Liver (tissue), 9 donors: ENCODE results near the gene SRGAP1. TPM values are rescaled to one million over a fixed set of nuclear protein-coding genes. Genes with fewer than 3 reads are reported as not detected.

Source experiments
- DNase-seq: peaks from one replicate; pipeline ENCODE4 v3.0.0-alpha.2; 2017; ENCODE audit warnings: low spot score
- H3K27ac ChIP-seq, 2 donors: one replicate each; pipeline ENCODE4 v1.7.0; 2013; ENCODE audit warnings: inconsistent platforms in 2 of 2, low read length in 2 of 2, control low read depth in 1 of 2, low read depth in 1 of 2, mild to moderate bottlenecking in 1 of 2
- H3K27me3 ChIP-seq, 4 donors: one replicate each; pipeline versions ENCODE4 v1.6.1 to v1.7.0; 2013; ENCODE audit warnings: low read length in 3 of 4, inconsistent platforms in 1 of 4, mild to moderate bottlenecking in 1 of 4, moderate library complexity in 1 of 4; ENCODE audit not compliant: control insufficient read depth in 4 of 4, insufficient read depth in 4 of 4
- H3K36me3 ChIP-seq, 4 donors: one replicate each; pipeline versions ENCODE4 v1.6.1 to v1.7.0; 2013; ENCODE audit warnings: low read length in 3 of 4, mild to moderate bottlenecking in 3 of 4, low read depth in 1 of 4, moderate library complexity in 1 of 4; ENCODE audit not compliant: control insufficient read depth in 4 of 4, insufficient read depth in 3 of 4
- H3K4me1 ChIP-seq, 4 donors: one replicate each; pipeline versions ENCODE4 v1.6.1 to v1.7.0; 2013; ENCODE audit warnings: low read length in 3 of 4, mild to moderate bottlenecking in 3 of 4, moderate library complexity in 1 of 4; ENCODE audit not compliant: control insufficient read depth in 4 of 4, insufficient read depth in 4 of 4
- H3K4me3 ChIP-seq, 3 donors: one replicate each; pipeline versions ENCODE4 v1.6.1 to v1.7.0; 2013; ENCODE audit warnings: low read length in 3 of 3, control low read depth in 1 of 3, low read depth in 1 of 3, mild to moderate bottlenecking in 1 of 3
- H3K9ac ChIP-seq, 2 donors: one replicate each; pipeline ENCODE4 v1.7.0; 2013; ENCODE audit warnings: low read length in 2 of 2, mild to moderate bottlenecking in 2 of 2, moderate library complexity in 2 of 2, control low read depth in 1 of 2, low read depth in 1 of 2
- H3K9me3 ChIP-seq, 4 donors: one replicate each; pipeline versions ENCODE4 v1.6.1 to v1.7.0; 2013; ENCODE audit warnings: low read length in 3 of 4; ENCODE audit not compliant: control insufficient read depth in 4 of 4
- EGR1 ChIP-seq, 2 donors: IDR thresholded peaks; 2 replicates each; pipeline ENCODE4 v1.6.1; 2016 to 2018; ENCODE audit warnings: antibody characterized with exemption in 2 of 2, low read depth in 2 of 2
- FOXA1 ChIP-seq: IDR thresholded peaks from 2 replicates; pipeline ENCODE4 v1.6.1; 2016; ENCODE audit warnings: antibody characterized with exemption
- FOXA2 ChIP-seq: IDR thresholded peaks from 2 replicates; pipeline ENCODE4 v1.6.1; 2016; ENCODE audit warnings: antibody characterized with exemption
- HNF4A ChIP-seq, 2 donors: conservative IDR thresholded peaks; 2 replicates each; pipeline ENCODE4 v1.6.1; 2016; ENCODE audit warnings: antibody characterized with exemption in 2 of 2, mild to moderate bottlenecking in 2 of 2
- HNF4G ChIP-seq: IDR thresholded peaks from 2 replicates; pipeline ENCODE4 v1.6.1; 2016; ENCODE audit warnings: antibody characterized with exemption
- JUND ChIP-seq, 2 donors: IDR thresholded peaks; 2 replicates each; pipeline ENCODE4 v1.6.1; 2016; ENCODE audit warnings: antibody characterized with exemption in 2 of 2
- NR2F2 ChIP-seq: IDR thresholded peaks from 2 replicates; pipeline ENCODE4 v1.6.1; 2016; ENCODE audit warnings: antibody characterized with exemption
- RAD21 ChIP-seq, 2 donors: IDR thresholded peaks; 2 replicates each; pipeline ENCODE4 v1.6.1; 2016; ENCODE audit warnings: antibody characterized with exemption in 2 of 2, mild to moderate bottlenecking in 2 of 2
- RXRA ChIP-seq, 2 donors: IDR thresholded peaks; 2 replicates each; pipeline ENCODE4 v1.6.1; 2017 to 2018; ENCODE audit warnings: antibody characterized with exemption in 2 of 2, mild to moderate bottlenecking in 1 of 2
- TAF1 ChIP-seq: conservative IDR thresholded peaks from 2 replicates; pipeline ENCODE4 v1.6.1; 2016; ENCODE audit warnings: antibody characterized with exemption, mild to moderate bottlenecking
- YY1 ChIP-seq: IDR thresholded peaks from 2 replicates; pipeline ENCODE4 v1.6.1; 2016; ENCODE audit warnings: antibody characterized with exemption, mild to moderate bottlenecking
- WGBS: extraction: QIAGEN DNeasy Blood & Tissue Kit; methylation state at CpG from one replicate; pipeline ENCODE4 v1.1.7; 2013; 5-methylcytosine and 5-hydroxymethylcytosine counted together
- polyA plus RNA-seq, 2 donors: library from polyadenylated mRNA; stranded (reverse) in 1 of 2; unstranded in 1 of 2; fragments of 200-250 nt in 1 of 2; fragments of >200 nt in 1 of 2; fragmentation: Nextera tagmentation in 1 of 2; extraction: Ambion mirVana in 1 of 2; gene quantifications; one replicate each; pipeline versions ENCODE4 v1.2.1 to v1.2.3, GENCODE V29; 2013 to 2015
- total RNA-seq, 2 donors: library from RNA; depleted of rRNA; stranded (reverse); fragments of >200 nt; gene quantifications; one replicate each; pipeline ENCODE4 v1.2.3, GENCODE V29; 2014
- TF ChIP-seq, protein P1 (sequence below): IDR thresholded peaks from 2 replicates; pipeline ENCODE4 v1.6.1; 2016; ENCODE audit warnings: antibody characterized with exemption
- TF ChIP-seq, protein P2 (sequence below): IDR thresholded peaks from 2 replicates; pipeline ENCODE4 v1.6.1; 2016; ENCODE audit warnings: antibody characterized with exemption
- TF ChIP-seq, protein P3 (sequence below): IDR thresholded peaks from 2 replicates; pipeline ENCODE4 v1.6.1; 2016; ENCODE audit warnings: antibody characterized with exemption
- TF ChIP-seq, protein P4 (sequence below): fragments of 150-350 bp; IDR thresholded peaks from 2 replicates; pipeline ENCODE4 v1.5.1; 2017; ENCODE audit warnings: improper control_type of control experiment, low read depth, low read length; ENCODE audit not compliant: missing input control
- donor health status: healthy.
- donor health status: healthy.
- donor health status: healthy.
- donor health status: healthy.
- donor health status: healthy.

Gene SRGAP1
- total and polyA plus RNA-seq, 4 donors = 0.28 to 1.3 (median 0.85) TPM

DNA sequence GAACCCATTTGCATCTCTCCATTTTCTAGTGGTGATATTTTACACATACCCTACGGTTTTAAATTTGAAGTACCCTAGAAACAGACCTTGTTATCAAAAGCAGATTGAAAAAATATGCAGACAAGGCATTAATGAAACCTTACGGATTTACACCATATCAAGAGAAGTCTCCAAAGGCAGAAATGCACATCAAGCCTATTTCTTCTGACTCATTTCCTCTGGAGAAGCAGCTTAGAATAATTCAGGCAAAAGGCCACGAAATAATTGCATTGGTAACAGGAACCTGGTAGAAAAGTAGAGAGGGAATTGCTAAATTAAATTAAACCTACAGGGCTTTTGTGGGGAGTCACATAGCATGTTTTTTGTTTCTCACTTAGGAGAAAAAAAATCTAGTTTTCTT lies 342.9 kb downstream of the SRGAP1 start:
- WGBS = 79% methylated on average over 3 of the region's 3 CpGs
- Histone ChIP-seq H3K4me3 (no peak overlapping the region), H3K9ac (no peak overlapping the region), H3K36me3 (no peaks in the 10 kb centered on the region), H3K4me1 (peaks cover 0 to under 1% (median 0%) of the 10 kb centered on the region in 4 donors), H3K27me3 (no peaks in the 10 kb centered on the region), H3K9me3 (no peaks in the 10 kb centered on the region), H3K27ac (no peak overlapping the region)
- TF ChIP-seq HNF4G = no peak
- TF ChIP-seq, protein P1, sequence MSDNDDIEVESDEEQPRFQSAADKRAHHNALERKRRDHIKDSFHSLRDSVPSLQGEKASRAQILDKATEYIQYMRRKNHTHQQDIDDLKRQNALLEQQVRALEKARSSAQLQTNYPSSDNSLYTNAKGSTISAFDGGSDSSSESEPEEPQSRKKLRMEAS = no peak
- no peak for DNase-seq

DNA sequence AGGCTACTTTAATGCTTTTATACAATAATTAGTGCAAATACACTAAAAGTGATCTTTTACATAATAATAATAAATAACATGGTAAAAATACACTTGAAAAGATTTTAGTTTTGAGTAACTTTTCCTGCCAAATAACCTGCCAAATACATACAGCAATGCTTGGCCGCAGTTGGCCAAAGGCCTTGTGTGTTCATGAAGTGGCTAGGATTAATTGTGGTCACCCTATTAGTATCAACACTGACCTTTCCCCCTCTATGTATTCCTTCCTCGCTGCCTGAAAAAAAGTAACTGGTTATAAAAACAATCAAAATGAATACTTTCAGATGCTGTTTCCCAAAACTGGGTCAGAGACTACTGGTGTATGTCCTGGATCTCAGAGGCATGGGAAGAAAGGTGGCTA lies 343.3 kb downstream of the SRGAP1 start:
- no peak overlapping the region for H3K9ac ChIP-seq
- H3K27ac ChIP-seq = no peak overlapping the region
- no peak overlapping the region for H3K4me3 ChIP-seq
- no peaks in the 10 kb centered on the region for H3K4me1 ChIP-seq
- H3K36me3 ChIP-seq = peaks cover 0 to 2% (median 0%) of the 10 kb centered on the region in 4 donors
- DNase-seq = no peak
- 86% methylated on average over 2 of the region's 2 CpGs for whole genome bisulfite sequencing
- no peaks in the 10 kb centered on the region for H3K27me3 ChIP-seq
- no peaks in the 10 kb centered on the region for H3K9me3 ChIP-seq
- TF ChIP-seq, protein P2, sequence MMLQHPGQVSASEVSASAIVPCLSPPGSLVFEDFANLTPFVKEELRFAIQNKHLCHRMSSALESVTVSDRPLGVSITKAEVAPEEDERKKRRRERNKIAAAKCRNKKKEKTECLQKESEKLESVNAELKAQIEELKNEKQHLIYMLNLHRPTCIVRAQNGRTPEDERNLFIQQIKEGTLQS = no peak
- no peak for TF ChIP-seq RXRA (IDR thresholded peaks at IDR 0.05)
- TF ChIP-seq, protein P1 = no peak

DNA sequence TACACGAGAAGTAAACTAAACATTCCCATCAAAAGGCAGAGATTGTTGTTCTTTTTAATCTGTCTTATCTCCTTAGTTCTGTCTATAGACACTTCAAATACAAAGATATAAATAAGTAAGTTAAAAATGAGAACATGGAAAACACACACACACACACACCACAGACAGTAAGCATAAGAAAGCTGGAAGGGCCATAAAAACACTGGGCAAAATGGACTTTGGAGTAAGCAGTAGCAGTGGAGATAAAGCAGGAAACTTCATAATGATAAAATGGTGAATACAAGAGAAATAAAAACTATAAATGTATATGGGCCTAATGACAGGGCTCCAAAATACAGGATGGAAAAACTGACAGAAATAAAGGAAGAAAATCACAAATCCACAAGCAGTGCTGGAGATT lies 345.0 kb downstream of the SRGAP1 start:
- WGBS = 84% methylated on average over 1 of the region's 1 CpG
- TF ChIP-seq RAD21 (IDR thresholded peaks at IDR 0.05) (no peak), HNF4G (no peak), RXRA (IDR thresholded peaks at IDR 0.05) (no peak), YY1 (no peak), FOXA1 (no peak), JUND (IDR thresholded peaks at IDR 0.05) (no peak), HNF4A (conservative IDR thresholded peaks at IDR 0.05) (no peak), NR2F2 (no peak), EGR1 (IDR thresholded peaks at IDR 0.05; ENCODE audit: low read depth in 2 of 2) (no peak), TAF1 (no peak), FOXA2 (no peak)
- TF ChIP-seq, protein P1 = no peak
- TF ChIP-seq, protein P3, sequence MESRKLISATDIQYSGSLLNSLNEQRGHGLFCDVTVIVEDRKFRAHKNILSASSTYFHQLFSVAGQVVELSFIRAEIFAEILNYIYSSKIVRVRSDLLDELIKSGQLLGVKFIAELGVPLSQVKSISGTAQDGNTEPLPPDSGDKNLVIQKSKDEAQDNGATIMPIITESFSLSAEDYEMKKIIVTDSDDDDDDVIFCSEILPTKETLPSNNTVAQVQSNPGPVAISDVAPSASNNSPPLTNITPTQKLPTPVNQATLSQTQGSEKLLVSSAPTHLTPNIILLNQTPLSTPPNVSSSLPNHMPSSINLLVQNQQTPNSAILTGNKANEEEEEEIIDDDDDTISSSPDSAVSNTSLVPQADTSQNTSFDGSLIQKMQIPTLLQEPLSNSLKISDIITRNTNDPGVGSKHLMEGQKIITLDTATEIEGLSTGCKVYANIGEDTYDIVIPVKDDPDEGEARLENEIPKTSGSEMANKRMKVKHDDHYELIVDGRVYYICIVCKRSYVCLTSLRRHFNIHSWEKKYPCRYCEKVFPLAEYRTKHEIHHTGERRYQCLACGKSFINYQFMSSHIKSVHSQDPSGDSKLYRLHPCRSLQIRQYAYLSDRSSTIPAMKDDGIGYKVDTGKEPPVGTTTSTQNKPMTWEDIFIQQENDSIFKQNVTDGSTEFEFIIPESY = no peak
- TF ChIP-seq, protein P2 = no peak
- TF ChIP-seq, protein P4, sequence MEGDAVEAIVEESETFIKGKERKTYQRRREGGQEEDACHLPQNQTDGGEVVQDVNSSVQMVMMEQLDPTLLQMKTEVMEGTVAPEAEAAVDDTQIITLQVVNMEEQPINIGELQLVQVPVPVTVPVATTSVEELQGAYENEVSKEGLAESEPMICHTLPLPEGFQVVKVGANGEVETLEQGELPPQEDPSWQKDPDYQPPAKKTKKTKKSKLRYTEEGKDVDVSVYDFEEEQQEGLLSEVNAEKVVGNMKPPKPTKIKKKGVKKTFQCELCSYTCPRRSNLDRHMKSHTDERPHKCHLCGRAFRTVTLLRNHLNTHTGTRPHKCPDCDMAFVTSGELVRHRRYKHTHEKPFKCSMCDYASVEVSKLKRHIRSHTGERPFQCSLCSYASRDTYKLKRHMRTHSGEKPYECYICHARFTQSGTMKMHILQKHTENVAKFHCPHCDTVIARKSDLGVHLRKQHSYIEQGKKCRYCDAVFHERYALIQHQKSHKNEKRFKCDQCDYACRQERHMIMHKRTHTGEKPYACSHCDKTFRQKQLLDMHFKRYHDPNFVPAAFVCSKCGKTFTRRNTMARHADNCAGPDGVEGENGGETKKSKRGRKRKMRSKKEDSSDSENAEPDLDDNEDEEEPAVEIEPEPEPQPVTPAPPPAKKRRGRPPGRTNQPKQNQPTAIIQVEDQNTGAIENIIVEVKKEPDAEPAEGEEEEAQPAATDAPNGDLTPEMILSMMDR = no peak
- H3K27me3 ChIP-seq = no peaks in the 10 kb centered on the region
- DNase-seq = no peak
- H3K9ac ChIP-seq = no peak overlapping the region
- peaks cover 0 to 16% (median 9%) of the 10 kb centered on the region in 4 donors for H3K36me3 ChIP-seq
- no peak overlapping the region for H3K4me3 ChIP-seq
- H3K9me3 ChIP-seq = no peaks in the 10 kb centered on the region
- H3K27ac ChIP-seq = no peak overlapping the region
- H3K4me1 ChIP-seq = no peaks in the 10 kb centered on the region
